SIG-M5 treated with dmso at 0.1 percent for 504 hours (cell line): ENCODE measurements around the gene FOXF2.

Source experiments
- DNase-seq: peaks from one replicate; lab custom pipeline; 2025; ENCODE audit not compliant: unreplicated experiment; lab: John Stamatoyannopoulos, UW

FOXF2 gene

DNA sequence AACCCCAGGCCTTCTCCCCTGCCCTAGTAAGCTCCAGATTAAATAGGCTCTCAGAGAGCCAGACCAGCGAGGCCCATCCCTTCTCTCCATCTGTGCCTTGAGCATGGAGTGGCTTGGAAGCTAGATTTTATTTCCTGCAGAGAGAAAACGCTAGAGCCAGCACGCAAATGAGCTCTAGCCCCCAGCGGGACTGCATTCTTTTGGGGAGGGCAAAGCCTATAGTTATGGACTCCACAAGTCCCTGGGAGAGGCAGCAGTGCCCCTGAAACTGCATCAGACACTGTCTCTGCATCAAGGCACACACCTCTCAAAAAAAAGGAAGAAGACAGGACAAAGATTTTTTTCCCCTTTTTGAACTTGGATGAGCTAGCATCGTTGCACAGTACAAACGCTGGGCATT is 15.8 kb downstream of the FOXF2 start:
- DNase-seq = no peak

DNA sequence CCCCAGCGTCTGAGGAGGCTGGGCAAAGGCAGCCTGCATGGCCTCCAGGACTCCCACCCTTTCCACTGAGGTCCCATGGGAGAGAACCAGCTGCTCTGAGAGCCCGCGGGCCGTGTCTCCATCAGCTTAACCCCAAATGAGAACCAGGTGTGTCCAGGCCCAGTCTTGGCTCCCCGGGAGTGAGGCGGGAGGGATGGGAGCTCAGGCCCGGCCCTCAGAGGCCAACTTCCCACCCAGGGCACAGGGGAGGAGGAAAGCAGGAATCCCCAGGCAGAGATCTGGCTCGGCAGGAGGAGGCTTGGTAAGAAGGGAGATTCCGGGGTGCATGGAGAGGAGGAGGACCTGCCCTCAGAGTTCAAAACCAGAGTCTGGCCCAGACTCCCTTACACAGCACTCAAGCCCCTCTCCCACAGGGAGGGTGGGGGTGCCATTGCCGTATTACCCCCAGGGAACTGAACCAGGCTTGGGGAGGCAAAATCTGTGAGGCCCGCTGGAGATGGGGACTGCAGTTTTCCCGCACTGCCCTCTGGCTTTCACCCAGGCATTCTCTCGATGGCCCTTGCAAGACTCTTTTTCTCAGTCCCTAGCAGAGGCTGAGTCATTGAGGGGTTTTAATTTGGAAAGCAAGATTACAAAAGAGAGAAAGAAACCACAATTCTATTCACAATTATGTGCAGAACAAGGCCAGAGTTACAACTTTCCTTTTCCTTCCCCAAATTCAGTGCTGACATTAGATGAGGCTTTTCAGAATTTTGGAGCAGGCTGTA is 17.1 kb downstream of the FOXF2 start:
- peak; percentile 59 for DNase-seq

DNA sequence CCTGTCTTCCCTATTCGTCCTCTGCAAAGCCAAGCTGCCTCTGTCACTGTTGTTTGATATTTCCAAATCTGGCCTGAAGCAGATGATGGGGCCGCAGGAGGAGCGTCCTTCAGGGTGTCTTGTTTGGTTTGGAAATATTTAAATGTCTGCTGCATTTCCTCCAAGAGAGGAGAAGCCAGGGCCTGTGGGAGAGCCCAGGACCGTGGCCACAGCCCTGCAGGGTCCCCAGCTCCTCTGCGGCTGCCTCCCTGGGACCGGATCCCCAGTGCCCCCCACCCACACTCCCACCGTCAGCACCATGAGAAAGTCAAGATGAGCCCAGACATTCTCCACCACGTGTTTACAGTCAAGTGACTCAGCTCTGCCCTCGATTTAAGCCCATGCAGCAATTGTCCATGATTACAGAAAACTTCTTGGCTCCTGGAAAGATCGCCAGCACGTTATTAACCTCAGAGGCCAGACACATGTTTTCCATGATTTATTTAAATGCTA is 18.2 kb downstream of the FOXF2 start:
- DNase-seq = no peak

GRCh38 chr6:1409774-1410465 is 20.5 kb downstream of the FOXF2 start:
- no peak for DNase-seq

DNA sequence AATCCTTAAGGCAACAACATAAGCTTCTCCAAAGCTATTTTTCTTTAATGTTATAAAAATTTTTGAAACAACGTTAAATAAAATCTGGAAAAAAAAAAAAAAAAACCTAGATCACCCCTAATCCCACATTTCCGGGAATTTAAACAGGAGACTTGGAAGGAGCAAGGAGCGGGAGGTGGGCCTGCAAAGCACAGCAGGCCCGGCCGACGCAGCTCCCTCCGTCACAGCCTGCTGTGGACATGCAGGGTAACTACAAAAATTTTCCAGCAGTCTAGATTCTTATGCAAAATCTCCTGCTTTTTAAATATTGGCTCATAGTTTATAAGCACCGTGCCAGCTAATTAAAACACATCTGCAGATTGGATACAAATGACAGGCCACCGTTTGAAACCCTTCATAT is 23.5 kb downstream of the FOXF2 start:
- no peak for DNase-seq

DNA sequence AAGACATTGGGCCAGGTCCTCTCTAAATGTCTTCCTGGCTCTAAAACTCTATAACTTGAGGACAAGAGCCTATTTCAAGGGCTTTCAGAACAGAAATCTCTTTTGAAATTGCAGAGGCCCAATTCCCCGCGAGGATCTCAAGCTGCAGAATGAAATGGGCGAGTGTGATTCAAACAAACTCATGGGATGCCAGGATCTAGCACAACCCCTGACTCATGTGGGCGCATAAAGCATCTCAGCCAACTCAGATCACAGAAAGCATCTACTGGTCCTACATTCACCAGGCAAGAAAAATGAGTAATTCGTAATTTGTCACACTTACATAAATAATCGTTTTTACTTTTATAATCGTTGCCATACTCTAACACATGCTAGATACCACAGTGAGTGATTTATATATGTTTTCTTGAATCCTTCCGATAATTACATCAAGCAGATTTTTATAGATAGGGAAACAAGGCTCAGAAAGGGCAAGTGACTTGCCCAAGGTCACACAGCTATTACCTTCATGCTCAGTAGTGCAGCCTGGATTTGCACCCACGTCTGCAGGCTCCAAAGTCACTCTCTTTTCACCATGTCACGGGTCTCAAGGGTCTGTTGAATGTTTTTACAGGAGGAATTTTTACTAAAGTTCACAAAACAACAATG is 26.2 kb downstream of the FOXF2 start:
- no peak for DNase-seq

DNA sequence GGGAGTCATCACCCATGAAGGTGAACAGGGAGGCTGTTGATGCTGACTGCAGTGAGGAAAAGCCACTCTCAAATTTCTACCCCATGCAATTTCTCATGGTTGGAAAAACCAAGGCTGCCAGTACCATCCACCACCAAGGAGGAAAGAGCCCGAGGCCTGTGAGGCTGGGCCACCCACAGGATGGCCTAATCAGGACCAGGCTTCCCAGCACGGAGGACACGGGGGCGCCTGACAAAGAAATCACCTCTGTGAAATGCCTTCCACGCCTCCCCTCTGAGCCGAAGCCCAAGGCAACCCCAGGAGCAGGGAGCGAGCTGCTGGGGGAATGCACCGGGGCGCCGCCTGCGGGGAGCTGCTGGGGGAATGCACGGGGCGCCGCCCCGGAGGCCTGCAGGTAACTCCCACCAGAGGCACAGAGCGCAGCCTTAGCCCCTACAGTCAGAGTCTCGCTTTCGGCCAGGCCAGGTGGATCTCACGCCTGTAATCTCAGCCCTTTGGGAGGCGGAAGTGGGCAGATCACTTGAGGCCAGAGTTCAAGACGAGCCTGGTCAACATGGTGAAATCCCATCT is 26.9 kb downstream of the FOXF2 start:
- DNase-seq = no peak

DNA sequence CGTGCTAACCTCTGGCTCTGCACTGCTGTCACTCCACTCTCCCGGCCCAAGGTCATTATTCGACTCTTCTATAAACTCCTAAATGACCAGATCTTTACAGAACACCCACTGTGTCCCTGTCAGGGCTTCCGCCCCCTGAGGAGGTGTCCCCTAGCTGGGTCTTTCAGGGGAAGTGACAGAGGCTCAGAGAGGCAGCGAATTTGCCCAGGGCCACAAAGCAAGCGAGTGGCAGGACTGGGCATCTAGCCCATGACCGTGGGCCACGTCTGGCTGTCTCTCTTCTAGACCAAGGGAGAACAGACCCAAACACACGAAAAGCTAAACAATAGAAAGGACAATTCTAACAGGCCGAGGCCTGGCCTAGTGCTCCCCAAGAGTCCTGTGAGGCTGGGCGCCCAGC is 27.4 kb downstream of the FOXF2 start:
- DNase-seq = no peak

DNA sequence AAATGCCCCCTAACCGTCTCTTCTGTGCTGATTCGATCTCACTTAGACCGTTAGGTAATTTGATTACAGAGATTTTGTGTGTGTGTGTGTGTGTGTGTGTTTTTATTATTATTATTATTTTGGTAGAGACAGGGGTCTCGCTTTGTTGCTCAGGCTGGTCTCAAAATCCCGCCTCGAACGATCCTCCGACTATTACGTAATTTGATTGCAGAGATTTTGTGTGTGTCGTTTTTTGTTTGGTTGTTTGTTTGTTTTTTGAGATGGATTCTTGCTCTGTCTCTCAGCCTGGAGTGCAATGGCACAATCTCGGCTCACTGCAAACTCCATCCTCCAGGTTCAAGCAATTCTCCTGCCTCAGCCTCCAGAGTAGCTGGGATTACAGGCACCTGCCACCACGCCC is 28.3 kb downstream of the FOXF2 start:
- DNase-seq = no peak

DNA sequence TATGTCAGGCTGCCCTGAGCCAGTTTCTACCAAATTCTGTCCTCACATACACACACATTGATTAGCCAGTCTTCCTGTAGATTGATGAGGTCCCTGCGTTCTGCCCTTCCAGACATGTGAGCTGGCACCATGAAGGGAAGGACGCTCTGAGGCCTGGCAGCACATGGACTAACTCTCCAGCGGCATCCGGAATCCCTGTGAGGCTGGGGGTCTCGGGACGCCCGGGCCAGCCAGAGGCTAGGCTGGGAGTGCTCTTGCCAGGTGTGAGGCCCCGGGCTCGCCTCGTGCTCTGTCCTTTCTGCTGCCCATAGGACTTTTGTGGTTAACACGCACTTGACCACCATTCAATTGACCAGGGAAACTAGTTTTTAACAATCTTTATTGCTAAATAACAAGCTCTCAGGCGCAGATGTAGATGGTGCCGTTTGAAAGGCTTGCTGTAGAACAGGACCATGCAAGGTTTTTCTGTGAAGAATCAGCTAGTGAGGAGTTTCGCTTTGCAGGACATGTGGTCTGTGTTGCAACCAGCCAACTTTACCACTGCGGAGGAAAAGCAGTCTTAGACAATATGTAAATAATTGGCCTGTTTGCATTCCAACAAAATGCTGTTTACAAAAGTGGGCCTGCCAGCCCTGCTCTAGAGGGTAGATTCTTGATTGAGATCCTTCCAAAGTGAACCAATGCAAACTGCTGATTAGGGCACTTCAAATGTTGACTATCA is 29.3 kb downstream of the FOXF2 start:
- no peak for DNase-seq

- DNase-seq = no peak
These were observed 31.0 kb downstream of the FOXF2 start for GRCh38 chr6:1420382-1420781.

DNA sequence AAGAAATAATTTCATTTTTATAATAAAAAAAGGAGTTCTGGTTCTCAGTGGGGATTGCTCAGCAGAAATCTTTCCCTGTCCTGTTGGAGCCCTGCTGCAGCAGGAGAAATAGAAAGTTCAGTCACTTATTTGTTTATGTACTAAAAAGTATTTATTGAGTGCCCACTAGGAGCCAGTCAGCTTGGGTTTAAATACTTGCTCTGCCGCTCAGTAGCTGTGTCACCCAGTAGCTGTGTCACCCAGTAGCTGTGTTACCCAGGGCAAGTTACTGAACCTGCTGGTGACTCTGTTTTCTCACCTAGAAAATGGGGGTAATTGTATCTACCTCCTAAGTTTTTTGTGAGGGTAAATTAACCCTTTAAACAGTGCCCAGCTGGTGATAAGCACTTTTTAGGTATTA is 32.9 kb downstream of the FOXF2 start:
- no peak for DNase-seq

- no peak for DNase-seq
These were observed 34.2 kb downstream of the FOXF2 start for GRCh38 chr6:1423578-1423977.

DNA sequence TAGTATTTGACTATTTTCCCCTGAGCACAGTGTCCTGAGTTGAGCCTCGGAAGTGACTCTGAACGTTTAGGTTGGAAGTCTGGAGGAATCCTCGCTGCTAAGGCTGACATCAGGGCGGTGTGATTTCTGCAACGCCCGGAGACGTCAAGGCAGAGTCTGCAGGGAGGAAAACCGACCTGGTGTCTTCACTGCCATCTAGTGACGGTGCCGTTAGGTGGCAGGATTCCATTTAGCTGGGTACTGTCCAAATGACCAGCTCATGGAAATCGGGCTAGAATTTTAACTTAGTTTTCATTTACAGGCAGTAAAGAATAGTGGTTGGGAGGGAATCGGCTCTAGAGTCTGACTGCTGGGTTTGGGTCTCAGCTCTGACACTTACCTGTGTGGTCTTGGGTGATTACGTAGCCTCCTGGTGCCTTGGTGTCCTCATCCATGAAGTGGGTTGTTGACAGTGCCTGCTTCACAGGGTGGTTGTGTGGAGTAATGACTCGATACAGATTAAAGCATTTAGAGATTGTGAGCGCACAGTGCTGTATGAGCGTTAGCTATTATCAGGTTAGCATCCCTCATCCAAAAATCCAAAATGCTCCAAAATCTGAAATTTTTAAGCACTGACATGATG is 35.0 kb downstream of the FOXF2 start:
- DNase-seq = peak; percentile 49

DNA sequence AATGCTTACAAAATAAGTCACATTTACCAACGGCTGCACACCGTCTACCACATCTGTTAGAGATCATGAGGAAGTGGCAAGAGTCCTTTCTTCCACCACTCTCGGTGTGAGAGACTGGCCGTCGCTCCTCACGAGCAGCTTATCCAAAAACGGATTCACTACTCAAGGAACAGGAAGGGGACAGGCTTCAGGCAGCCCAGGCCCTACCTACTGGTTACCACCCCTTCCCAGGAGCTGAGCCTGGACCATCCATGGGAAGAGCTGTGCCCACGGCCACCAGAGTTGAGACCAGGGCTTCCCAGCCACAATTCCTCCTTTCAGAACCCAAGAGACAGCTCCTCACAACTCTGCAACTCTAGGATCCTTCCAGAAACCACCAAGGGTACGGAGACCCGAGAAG is 37.0 kb downstream of the FOXF2 start:
- DNase-seq = no peak

DNA sequence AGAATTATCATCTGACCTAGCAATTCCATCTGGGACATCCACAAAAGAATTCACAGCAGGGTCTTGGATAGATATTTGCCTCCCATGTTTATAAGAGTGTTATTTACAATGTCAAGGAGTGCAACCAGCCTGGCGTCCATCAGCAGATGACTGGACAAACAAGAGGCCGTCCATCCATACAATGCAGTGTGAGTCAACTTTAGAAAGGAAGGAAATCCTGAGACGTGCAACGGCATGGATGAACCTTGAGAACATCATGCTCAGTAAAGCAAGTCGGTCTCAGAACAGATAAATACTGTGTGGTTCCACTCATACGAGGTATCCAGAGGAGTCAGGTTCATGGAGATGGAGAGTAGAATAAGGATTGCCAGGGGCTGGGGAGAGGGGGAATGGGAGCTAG is 46.4 kb downstream of the FOXF2 start:
- DNase-seq = no peak

DNA sequence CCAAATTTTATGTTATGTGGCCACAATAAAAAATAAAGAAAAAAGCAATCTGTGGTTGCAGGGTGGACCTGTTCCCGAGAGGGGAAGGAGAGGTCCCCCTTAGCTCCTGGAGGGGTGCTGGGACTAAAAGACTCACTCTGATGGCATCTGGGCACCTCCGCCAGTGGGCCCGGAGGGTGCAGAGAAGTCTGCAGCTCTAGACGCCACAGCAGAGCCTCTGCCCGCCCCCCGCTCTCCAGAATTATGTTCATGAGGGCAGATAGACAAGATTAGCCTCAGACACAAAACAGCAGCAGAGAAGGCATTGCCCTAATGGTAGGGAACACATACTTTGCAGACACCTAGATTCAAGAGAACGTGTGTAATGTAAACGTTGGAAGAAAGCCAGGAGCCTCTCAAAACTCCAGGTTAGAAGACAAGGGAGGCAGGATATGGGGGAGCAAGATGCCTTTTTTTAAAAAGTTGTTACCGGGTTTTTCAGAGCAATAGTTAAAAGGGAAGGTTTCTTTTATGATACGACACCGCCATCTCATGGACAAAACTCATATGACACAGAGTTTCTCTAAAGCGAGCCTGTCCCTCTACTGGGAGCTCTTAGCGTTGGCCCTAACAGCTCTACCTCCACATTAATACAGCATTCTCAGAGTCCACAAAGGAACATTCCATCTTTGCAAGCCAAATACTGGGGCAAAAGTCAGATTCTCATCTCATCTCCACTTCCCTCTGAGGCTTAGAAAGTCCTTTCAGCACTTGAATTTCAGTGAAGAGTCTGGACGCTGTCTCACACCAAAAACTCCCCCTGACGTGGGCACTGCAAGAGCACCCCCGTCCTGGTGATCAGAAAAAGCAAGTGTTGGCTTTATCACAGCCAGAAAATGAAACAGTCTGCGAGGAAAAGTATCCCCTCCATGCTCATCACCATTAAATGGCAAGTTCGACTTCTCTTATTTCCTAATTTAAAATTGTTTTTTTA is 47.2 kb downstream of the FOXF2 start:
- peak; percentile 59 for DNase-seq

GRCh38 chr6:1437553-1438406 is 48.4 kb downstream of the FOXF2 start:
- DNase-seq = no peak

GRCh38 chr6:1438471-1438881 is 49.1 kb downstream of the FOXF2 start:
- DNase-seq = no peak
